GM19025 (cell line): ENCODE results near the gene ZNRF2.
"Not testable (repeated sequence)": the region's sequence is repeated elsewhere in the genome, so short reads cannot be mapped to it uniquely, and the experiment has no call there.

Experiments
- ATAC-seq: cut with Tn5 transposase; IDR thresholded peaks from one replicate; pipeline ENCODE4 v1.9.1; 2021; ENCODE audit warnings: mild to moderate bottlenecking, low read depth, moderate library complexity; ENCODE audit not compliant: unreplicated experiment

The ZNRF2 gene

DNA sequence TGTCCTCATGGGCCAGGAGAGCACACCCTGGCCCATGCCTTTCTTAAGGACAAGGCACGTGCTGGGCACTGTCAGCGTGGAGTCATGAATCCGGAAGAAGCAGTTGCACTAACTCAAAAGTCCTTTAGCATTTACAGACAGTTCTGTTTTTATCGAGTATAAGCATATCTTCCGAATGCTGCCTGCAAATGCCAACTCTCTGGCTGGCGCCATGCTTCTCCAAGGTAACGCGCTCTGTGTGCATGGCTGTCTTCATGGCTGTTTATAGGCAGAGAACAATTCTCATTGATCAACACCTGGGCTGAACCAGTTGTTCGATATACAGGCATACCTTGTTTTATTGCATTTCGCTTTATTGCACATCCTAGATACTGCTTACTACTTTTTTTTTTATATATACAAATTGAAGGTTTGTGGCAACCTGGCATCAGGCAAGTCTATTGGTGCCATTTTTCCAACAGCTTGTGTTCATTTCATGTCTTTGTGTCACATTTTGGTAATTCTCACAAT is 28.0 kb upstream of the ZNRF2 start:
- ATAC-seq, result no peak

DNA sequence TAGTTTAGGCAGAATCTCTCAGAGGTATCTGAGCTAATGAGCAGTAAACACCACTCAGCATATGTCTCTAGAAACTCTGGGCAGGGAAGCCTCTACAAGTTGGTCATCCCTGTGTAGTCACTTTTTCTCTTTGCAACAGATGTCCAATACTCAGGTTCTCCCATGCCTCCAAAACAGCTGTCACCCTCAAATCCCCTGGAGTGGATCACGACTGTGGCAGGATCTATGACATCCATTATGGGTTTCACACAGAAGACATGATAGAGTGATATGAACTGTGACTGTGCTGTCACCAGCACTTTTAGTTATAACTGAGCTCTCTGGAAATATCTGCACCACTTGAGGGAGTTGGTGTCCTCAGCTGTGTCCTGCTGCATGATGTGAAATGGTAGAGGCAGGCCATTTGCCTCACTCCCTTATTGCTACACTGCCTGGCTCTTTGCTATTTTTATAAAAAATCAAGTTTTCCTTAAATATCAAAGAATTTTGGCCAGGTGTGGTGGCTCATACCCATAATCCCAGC is 24.1 kb upstream of the ZNRF2 start:
- ATAC-seq, result no peak

DNA sequence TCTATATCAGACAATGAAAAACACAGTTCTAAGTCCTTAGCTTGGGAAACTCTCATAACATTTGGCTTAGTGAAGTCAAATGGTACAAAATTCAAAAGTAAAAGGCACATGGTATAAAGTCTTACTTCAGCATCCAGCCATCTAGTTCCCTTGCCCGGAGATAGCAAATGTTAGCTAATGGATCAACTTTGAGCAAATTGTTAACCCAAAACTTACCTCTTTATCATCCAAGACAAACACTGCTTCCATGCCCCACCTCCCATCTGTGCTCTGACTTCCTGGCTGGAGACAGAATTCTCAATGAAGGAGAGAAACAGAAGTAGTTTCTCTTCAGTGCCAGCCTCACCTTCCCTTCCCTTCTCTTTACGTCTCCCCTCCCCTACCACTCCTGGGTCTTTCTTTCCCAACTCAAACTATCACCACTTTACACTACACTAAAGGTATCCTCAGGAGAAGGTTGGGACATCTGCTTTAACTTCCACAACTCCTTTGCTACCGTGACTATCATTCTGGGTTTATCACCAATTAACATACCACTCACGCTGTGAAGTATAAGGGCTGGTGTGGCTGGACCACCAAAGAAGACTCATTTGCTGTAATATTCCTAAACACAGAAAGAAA is 21.2 kb upstream of the ZNRF2 start:
- no peak for ATAC-seq

DNA sequence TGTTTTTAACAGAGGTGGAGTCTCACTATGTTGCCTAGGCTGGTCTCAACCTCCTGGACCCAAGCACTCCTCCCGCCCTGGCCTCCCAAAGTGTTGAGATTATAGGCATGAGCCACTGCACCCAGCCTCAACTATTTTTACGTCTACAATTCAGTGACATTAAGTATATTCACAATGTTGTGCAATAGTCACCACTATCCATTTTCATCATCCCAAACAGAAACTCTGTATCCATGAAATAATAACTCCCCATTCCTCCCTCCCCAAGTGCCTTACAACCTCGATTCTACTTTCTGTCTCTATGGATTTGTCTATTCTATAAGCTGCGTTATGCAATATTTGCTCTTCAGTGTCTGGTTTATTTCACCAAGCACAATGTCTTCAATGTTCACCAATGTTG is 20.3 kb upstream of the ZNRF2 start:
- ATAC-seq, result no peak

DNA sequence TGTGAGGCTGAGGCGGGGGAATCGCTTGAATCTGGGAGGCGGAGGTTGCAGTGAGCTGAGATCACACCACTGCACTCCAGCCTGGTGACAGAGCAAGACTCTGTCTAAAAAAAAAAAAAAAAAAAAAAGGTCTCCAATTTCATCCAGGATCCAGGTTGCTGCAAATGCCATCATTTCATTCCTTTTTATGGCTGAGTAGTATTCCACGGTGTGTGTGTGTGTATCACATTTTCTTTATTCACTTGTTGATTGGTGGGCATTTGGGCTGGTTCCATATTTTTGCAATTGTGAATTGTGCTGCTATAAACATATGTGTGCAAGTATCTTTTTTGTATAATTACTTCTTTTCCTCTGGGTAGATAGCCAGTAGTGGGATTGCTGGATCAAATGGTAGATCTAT is 19.2 kb upstream of the ZNRF2 start:
- not testable (repeated sequence) for ATAC-seq

DNA sequence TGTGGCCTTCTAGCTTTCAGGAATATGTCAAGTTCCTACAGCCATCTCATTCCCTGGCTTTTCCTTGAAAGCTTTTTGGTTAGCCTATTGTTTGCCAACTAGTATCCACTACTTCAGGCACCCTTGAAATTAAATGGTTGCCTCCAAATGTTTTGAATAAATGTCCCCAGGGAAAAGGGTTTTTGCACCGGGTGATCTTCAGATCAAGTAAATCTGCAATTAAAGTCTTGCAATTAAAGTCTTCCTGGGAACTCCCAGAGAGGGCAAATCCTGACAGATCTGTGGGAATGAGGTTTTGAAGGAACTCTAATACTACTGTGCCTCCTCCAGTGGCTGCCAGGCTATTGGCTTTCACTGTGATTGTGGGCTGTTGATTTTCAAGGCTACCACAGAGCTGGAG is 17.7 kb upstream of the ZNRF2 start:
- no peak for ATAC-seq

DNA sequence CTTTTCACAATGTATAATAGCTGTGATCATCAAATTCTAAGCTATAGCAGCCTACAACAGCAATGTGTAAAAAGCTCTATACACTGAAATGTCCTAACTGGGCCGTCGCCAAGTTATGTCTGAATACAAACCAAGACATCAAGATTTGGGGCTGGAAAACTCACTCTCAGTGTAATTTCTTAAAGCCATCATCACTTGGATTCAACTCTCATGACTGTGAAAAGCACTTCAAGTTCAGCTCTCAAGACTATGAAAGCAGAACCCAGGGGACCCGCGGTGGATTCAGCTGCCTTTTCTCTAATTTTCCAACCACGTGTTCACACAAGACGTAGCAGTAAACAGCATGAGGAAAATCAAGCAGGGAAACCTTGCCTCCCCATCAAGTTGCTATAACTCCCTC is 15.8 kb upstream of the ZNRF2 start:
- ATAC-seq, result no peak

DNA sequence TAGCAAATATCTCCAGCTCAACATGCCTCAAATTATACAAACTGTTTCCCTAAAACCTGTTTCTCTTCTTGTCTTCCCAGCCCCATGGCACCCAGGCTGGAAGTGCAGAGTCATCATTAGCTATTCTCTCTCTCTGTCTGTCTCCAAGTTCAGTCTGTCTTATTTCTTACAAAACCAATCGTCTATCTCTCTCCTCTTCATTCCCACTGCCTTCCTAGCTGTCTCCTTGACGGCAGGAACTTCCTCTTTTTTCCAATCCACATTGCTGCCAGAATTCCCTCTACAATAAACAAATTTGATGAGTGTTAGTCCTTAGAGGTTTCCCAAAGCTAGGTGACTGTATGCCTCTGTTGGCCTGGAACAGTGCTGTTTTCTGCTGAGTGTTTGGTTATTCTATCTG is 14.9 kb upstream of the ZNRF2 start:
- no peak for ATAC-seq

DNA sequence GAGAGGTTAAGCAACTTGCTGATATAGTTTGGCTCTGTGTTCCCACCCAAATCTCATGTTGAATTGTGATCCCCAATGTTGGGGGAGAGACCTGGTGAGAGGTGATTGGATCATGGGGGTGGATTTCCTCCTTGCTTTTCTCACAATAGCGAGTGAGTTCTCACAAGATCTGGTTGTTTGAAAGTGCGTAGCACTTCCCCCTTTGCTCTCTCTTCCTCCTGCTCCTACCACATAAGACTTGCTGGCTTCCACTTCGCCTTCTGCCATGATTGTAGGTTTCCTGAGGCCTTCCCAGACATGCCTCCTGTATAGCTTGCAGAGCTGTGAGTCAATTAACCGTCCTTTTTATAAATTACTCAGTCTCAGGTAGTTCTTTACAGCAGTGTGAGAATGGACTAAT is 13.5 kb upstream of the ZNRF2 start:
- ATAC-seq, result no peak

DNA sequence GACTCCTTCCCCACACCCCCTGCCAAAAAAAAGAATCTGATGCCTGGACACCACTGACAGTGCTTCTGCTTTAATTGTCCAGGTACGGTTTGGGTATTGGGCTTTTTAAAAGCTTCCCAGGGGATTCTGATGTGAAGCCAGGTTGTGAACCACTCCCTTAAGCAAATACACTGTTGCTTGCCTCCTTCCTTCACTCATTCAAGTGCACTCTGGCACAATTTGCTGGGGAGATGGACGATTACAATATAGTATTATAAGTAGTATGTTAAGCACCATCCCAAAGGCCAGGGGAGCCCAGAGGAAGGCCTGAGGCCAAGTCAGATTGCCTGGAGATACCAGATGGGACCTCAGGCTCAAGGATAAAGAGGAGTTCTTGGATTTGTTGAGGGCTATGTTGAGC is 12.3 kb upstream of the ZNRF2 start:
- ATAC-seq, result no peak

DNA sequence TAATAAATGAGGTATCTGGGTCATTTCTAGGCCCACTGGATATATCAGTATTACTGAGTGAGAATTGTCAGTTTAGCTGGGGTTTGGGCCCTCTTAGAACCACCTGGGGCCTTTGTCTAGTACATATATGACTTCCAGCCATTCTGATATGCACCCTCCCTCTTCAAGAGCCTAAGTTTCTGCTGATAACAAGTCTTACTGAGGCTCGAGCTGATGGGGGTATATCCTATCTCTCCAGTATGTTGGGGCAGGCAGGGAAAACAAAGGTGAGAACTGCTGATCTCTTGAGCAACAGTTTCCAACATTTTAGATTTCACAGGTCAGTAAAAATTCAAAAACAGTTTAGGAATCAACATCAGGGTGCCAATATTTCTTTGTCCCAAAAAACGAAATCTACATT is 10.8 kb upstream of the ZNRF2 start:
- ATAC-seq, result no peak

DNA sequence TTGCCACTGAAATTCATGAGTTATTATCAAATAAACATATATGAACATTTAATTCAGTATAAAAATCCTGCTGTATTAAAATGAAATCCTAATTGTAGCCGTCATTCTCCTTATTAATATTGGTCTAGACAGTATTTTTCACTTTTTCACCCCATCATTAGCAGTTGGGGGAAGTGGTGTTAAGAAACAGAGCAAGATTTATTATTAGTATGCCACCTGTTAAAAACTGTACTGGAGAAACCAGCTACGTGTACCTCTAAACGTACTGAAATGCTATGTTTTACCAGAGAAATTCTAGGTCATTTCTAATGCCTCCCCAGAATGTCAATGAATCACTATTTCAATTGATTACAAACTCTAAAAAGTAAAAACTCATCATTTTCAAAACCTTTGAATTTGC is 9.8 kb upstream of the ZNRF2 start:
- ATAC-seq, result no peak

DNA sequence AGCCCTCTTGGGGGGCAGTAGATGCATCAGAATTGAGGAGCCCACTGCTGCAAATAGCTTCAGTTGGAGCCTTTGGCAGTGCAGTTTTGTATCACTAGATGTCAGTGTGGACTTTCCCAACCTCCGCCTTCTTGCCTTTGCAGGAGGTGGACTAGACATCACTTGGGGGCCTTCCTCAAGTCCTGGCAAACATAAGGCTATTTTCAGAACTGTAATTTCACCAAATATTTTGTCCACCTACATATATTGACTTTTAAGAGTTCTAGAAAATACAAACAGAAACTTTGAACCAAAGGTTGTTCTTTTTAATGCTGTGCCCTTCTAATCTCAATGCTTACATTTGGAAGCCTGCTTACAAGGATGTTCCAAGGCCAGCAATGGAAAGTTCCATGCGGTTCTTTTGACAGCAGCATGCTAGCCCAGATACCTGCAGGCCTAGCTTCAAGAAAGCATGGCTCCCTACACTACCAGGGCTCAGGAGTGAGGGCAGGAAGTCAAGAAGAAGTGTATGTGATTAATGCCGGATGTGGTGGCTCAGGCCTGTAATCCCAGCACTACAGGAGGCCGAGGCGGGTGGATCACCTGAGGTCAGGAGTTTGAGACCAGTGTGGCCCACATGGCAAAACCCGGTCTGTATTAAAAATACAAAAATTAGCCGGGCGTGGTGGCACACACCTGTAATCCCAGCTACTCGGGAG is 8.0 kb upstream of the ZNRF2 start:
- ATAC-seq, result peak; percentile 53

DNA sequence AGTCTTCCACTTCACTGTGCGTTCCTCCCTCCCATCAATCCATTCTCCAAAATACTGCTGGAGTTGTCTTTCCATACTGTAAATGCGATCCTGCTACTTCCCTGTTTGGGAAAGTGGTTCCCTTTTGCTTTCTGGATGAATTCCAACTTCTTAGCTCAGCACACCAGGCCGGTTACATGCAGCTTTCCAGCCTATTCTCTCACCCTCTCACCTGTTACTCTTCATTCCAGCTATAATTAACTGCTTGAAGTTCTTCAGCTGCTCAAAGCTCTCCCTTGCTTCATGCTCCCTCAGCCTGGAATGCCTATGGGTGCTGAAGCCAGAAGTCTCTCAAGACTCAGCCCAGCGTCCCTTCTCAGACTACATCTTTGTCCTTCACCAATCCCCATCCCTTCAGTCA is 6.0 kb upstream of the ZNRF2 start:
- no peak for ATAC-seq

DNA sequence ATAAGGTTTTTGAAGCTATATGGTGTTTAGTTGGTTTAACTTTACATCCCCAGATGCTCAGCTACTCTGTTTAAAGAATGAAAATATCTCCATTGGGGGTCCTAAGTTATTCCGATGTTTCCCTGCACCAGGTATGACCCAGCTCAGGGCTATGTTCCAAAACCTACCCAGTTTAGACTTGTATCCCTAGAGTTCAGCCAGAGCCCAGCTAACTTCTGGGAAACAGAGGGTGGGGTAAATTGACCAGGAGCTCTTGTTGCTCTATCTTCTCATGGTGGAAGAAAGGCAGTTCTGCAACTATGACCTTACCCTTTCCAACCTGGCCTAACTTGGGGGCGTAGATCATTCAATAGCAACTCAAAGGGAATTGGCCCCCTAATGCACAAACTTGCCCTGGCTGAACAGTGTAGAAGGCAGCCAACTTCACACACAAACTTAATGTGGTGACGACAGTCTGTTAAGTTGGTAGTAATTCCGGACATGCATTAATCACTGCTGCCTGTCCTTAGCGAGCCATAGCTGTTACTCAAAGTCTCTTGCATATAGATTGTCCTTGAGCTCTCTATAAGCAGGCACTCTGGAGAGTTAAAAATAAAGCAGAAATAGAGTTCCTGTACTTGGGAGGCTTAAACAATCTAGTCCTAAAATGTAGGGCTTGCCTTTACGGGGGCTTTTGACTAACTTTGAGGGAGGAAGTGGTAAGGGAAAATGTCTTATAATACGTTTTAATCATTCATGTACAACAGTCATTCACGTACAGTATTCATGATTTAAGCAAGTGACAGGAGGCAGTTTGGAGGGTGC is 5.3 kb upstream of the ZNRF2 start:
- no peak for ATAC-seq

DNA sequence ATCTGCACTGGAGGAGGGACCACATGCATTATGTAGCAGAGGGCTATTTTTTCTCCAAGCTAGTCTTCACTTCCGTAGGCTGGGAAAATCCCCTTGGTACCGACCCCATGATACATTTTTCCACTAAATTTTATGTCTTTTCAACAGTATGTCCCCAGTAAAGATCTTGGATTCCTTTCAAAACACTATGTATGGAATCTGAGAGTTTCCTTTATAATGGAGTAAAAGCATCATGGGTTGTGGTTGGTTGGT is 4.8 kb upstream of the ZNRF2 start:
- ATAC-seq, result no peak

DNA sequence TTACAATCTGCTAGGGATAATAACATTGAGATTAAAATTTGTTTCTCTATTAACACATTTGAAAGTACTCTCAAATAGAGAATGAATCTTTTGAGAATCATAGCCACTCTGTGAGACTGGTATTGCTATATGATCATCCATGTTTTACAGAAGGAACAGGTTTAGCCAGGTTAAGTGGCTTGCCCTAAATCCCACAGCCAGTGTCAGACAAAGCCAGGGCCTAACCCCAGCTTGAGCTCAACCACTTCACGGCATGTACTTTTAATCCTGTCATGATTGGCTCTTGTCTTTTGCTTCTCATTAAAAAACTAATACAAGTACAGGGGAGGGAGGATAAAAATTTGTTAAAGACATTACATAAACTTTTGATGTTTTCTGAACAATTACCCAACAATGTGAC is 3.8 kb upstream of the ZNRF2 start:
- no peak for ATAC-seq

DNA sequence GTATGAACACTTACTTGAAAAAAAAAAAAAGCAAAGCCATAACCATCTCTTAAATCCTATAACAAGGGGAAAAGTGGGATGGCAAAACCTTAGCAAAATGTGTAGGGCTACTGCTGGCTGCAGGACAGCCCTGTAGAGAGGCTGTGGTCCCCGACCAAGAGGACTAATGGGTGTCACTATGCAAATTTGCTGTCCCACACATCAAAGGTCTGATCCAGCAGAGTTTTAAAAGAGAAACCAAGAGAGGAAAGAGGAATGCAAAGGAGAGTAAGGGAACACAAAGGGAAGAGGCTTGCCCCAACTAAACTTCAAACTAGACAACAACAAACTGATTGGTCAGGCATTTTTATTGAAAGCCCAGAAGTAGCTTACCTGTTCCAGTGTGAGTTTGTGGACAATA is 3.1 kb upstream of the ZNRF2 start:
- ATAC-seq, result no peak

DNA sequence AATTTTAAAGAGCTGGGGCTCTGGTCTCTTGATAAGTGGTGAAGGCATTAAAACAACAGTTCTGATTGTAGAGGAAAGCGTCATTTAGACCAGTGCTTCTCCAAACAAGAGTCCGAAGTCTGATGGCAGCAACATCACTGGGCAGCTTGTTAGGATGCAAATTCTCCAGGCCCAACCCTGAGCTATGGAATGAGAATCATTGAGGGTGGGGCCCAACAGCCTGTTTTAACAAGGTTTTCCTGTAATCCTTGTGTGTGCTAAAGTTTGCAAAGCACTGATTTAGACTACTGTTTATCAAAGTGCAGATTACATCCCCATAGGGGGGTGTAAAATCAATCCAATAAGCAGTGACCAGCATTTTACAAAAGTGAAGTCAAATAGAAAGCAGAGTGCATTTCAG is 2.6 kb upstream of the ZNRF2 start:
- ATAC-seq, result no peak

DNA sequence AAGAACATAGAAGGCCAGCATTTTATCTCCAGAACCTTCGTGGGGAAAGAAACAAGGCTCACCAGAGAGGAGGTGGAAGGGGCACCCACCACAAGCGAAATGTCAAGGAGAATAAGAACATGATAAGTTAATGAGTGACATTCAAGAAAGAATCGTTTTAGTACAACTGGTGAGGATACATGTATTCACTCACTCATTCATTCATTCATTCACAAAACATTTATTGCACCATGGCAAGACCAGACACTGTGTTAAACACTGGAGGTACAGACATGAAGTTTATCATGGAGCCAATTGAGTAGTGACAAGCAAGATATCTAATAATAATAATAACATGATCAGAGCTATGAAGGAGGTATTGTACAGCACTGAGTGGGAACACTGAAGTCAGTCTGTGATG is 1.7 kb upstream of the ZNRF2 start:
- ATAC-seq, result no peak

DNA sequence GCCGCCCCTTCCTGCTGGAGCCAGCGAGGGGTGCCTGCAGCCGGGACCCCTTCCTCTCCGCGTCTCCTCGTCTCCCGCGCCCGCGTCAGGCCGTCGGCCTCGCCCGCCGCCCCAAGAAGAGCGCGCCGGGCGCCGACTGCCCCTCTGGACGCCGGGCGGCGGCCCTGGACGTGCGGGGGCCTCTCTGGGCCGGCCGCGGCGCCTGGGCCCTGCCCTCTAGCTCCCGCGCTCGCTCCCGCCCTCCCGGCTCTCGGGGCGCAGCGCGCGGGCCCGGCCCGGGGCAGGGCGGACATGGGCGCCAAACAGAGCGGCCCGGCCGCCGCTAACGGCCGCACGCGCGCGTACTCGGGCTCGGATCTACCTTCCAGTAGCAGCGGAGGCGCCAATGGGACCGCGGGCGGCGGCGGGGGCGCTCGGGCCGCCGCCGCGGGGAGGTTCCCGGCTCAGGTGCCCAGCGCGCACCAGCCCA is 704 bp downstream of the ZNRF2 start:
- peak; percentile 16 for ATAC-seq
